Measurements from ENCODE around the gene NFAM1.

NFAM1 gene

GRCh38 chr22:42440728-42441127 is 8.5 kb upstream of the NFAM1 start:
- DNase-seq = peak in 1 of 10 donors; percentile 56
- intact Hi-C loops (cut with DNase I) = no loop called here

GRCh38 chr22:42439821-42440674 is 7.8 kb upstream of the NFAM1 start:
- DNase-seq = peak in 2 of 10 donors; percentile 30 to 85
- intact Hi-C loops (cut with DNase I) = loop anchor here (5.0 kb wide), 1 partner anchor 143 kb away; no protein-coding TSS in a partner anchor

GRCh38 chr22:42439021-42439567 is 6.9 kb upstream of the NFAM1 start:
- DNase-seq = no peak
- intact Hi-C loops (cut with DNase I) = loop anchor here (5.0 kb wide), 1 partner anchor 142 kb away; no protein-coding TSS in a partner anchor

- intact Hi-C loops (cut with DNase I) = loop anchor here (5.0 kb wide), 1 partner anchor 141 kb away; no protein-coding TSS in a partner anchor
- DNase-seq = no peak
These were observed 6.1 kb upstream of the NFAM1 start for GRCh38 chr22:42438293-42438650.

- DNase-seq = peak; percentile 48 to 96 (median 80)
- intact Hi-C loops (cut with DNase I) = loop anchor here (1.0 to 5.0 kb wide), 5 partner anchors 140 to 471 kb away; no protein-coding TSS in a partner anchor
These were observed 5.5 kb upstream of the NFAM1 start for GRCh38 chr22:42437488-42438292.

GRCh38 chr22:42436404-42436803 is 4.2 kb upstream of the NFAM1 start:
- peak in 1 of 10 donors; percentile 33 for DNase-seq
- intact Hi-C loops (cut with DNase I) = loop anchor here (2.0 to 5.0 kb wide), 3 partner anchors 139 to 268 kb away; no protein-coding TSS in a partner anchor

GRCh38 chr22:42434748-42435425 is 2.7 kb upstream of the NFAM1 start:
- intact Hi-C loops (cut with DNase I) = loop anchor here (5.0 kb wide), 2 partner anchors 68 to 138 kb away; no protein-coding TSS in a partner anchor
- DNase-seq = peak in 1 of 10 donors; percentile 74

- DNase-seq = peak in 1 of 10 donors; percentile 83
These were observed 1.8 kb upstream of the NFAM1 start for GRCh38 chr22:42433754-42434682.

GRCh38 chr22:42432818-42433217 is 615 bp upstream of the NFAM1 start:
- no peak for DNase-seq
- intact Hi-C loops (cut with DNase I) = loop anchor here (5.0 kb wide), 1 partner anchor 66 kb away; no protein-coding TSS in a partner anchor

More at GRCh38 chr22:42433754-42434682, 1.8 kb upstream of the NFAM1 start:
- intact Hi-C loops (cut with DNase I) = loop anchor here (5.0 kb wide), 1 partner anchor 67 kb away; no protein-coding TSS in a partner anchor

- peak in 5 of 10 donors; percentile 28 to 81 (median 40) for DNase-seq
- intact Hi-C loops (cut with DNase I) = loop anchor here (5.0 kb wide), 1 partner anchor 64 kb away; no protein-coding TSS in a partner anchor
These were observed 693 bp downstream of the NFAM1 start for GRCh38 chr22:42431401-42432019.

GRCh38 chr22:42430528-42431125 is 1.6 kb downstream of the NFAM1 start:
- DNase-seq = no peak
- intact Hi-C loops (cut with DNase I) = loop anchor here (5.0 kb wide), 1 partner anchor 63 kb away; no protein-coding TSS in a partner anchor

GRCh38 chr22:42428760-42429159 is 3.4 kb downstream of the NFAM1 start:
- DNase-seq = no peak
- intact Hi-C loops (cut with DNase I) = no loop called here

- no peak for DNase-seq
- intact Hi-C loops (cut with DNase I) = no loop called here
These were observed 4.2 kb downstream of the NFAM1 start for GRCh38 chr22:42428025-42428424.

- intact Hi-C loops (cut with DNase I) = no loop called here
- DNase-seq = no peak
These were observed 5.0 kb downstream of the NFAM1 start for GRCh38 chr22:42427167-42427566.

- intact Hi-C loops (cut with DNase I) = no loop called here
- no peak for DNase-seq
These were observed 6.2 kb downstream of the NFAM1 start for GRCh38 chr22:42425989-42426355.

GRCh38 chr22:42425337-42425988 is 6.7 kb downstream of the NFAM1 start:
- intact Hi-C loops (cut with DNase I) = no loop called here
- DNase-seq = no peak

- no peak for DNase-seq
- intact Hi-C loops (cut with DNase I) = no loop called here
These were observed 12.8 kb downstream of the NFAM1 start for GRCh38 chr22:42419243-42419881.
